CMK (cell line): ENCODE results near the gene PPOX.

Experiments used
- DNase-seq: peaks from one replicate; pipeline ENCODE4 v3.0.0-alpha.2; 2010; ENCODE audit warnings: low read depth

The PPOX gene

DNA sequence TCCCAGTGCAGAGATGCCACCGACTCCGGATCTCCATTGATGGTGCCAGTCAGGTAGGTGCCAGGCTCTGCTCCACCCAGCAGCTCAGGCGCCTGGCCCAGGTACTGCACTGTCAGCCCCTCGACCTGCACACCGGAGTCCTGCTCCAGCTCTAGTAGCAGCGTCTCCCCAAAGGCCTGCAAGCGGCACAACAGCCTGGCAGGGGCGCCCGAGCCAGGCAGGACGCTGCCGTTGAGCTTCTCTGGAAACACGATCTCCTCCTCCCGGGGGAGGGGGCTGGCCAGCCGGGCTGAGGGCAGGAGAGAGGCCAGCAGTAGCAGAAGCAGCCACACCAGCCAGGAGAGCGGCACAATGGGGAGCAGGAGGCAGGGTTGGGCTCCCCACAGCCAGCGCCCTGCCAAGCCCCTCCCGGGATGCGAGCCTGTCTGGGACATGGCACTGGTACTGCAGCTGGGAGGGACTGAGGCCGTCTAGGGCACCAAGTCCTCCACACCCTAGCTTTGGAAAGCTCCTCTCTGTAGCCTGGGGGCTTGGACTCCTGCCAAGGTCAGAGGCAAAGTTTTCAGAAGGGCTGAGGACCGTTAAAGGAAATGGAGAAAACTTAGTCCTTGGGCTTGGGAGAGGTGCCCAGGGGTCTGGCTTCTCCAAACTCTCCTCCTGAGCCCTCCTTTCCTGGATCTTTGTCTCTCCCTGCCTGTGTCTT lies 32.1 kb downstream of the PPOX start:
- DNase-seq = no peak

DNA sequence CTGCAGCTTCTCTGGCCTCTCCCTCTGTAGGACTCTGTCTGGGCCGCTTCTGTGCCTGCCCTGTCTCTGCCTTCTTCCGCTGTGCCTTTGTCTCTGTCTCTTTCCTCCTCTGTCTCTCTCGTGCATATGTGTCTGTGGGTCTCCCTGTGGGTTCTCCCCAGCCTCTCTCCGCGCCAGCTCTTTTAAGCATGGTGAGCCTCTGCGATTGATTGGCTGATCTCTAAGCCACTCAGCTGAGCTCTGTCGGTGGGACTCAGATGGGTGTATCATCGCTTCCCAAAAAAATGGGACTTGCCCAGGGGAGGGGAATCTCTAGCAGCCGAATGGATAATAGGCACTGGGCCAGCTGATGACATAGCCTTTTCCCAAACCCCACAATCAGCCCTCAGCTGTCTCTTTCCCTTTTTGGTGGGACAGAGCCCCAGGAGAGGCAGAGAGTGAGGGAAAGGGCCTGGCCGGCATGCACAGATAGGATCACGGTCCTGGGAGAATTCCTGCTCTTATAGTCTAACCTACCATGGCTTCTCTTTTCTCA lies 32.7 kb downstream of the PPOX start, which contains the start of gene ADAMTS4:
TSS of gene ADAMTS4 (minus strand) at position 158 of the 535 bp plus-strand sequence. CDS start 427 bp downstream, outside the sequence.
- DNase-seq = no peak

DNA sequence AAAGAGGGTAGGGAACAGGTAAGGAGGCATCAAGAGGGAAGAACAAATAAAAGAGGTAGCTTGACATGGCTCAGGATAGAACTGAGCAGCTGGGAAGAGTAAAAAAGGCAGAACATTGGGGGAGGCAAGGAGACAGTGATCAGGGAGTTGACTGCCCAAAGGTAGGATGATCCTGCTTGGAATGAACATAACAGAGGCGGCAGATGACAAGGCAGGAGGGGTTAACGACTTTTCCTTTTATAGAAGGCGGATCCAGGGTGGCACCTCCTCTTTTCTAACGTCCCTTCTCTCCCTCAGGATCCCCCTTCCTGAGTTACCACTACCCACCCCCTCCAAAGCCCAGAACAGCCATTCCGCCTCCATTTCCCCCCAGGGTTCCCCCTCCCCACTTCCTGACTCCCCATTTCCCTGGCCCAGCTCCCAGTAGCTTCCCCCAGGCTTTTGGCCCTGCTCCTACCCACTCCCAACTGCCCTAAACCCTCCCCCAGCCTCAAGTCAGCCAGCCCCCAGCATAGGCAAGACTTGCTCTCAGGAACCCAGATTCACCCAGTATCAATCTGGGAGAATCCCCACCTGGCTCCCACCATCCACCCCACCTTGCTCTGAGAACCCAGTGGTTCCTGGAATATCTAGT lies 33.4 kb downstream of the PPOX start:
- no peak for DNase-seq

DNA sequence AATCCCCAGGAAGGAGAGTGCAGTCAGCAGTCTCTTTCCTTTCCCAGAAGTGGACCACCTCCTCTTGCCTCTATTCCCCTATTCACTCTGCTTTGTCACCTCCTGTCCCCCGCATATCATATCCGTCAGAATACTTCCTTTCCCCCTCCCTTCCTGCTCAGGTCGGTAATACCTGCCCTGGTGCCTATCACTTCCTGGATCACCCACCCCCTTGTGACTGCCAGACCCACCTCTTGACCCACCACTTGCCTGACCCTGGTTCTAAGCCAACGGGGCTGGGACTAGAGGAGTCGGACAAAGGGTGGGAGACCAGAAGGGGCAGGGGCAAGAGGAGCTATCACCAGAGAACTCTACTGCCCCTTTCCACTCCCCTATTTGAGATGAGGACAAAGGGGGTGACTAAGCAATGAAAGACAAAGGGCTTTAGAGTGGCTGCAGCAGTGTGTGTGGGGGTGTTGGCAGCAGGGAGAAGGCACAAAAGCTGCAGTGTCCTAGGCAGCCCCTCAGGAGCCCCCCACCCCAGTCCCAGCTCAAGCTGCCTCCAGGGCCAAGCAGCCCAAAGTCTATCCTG lies 34.3 kb downstream of the PPOX start:
- no peak for DNase-seq

DNA sequence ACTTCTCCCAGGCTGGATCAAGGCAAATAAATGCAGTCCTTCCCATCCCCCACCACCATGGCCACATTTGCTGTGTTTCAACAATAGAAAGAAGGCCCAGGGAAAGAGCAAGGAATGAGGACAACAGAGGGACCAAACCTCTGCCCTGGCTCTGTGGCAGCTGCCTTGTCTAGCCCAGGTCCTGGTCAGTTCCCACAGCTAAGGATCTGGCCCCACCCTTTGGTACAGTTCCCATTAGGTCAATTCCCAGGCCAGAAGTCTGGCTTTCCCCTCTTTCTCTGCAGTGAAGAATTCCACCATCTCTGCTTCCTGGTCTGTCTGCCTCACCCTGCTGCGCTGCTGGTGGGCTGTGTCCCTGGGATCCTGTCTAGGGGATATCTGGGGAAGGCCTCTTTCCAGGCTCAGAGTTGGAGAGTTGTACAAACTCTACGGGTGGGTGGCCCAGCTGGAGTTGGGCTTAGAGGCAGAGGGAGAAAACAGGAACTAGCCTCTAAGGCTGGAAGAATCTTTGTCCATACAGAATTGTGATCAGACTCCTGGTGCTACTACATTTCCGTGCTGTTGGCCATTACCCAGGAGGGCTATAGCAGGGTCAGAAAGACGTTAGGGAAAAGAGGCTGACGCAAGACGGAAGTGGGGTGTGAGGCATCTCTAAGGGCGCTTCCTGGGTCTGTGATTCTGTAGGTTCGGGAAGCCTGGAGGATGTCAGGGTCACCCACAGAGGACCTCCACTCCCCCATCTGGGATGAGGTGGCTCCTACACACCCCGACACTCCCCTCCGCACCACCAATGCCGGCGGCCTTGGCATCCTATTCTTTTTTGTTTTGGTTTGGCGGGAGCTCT lies 35.0 kb downstream of the PPOX start:
- no peak for DNase-seq

DNA sequence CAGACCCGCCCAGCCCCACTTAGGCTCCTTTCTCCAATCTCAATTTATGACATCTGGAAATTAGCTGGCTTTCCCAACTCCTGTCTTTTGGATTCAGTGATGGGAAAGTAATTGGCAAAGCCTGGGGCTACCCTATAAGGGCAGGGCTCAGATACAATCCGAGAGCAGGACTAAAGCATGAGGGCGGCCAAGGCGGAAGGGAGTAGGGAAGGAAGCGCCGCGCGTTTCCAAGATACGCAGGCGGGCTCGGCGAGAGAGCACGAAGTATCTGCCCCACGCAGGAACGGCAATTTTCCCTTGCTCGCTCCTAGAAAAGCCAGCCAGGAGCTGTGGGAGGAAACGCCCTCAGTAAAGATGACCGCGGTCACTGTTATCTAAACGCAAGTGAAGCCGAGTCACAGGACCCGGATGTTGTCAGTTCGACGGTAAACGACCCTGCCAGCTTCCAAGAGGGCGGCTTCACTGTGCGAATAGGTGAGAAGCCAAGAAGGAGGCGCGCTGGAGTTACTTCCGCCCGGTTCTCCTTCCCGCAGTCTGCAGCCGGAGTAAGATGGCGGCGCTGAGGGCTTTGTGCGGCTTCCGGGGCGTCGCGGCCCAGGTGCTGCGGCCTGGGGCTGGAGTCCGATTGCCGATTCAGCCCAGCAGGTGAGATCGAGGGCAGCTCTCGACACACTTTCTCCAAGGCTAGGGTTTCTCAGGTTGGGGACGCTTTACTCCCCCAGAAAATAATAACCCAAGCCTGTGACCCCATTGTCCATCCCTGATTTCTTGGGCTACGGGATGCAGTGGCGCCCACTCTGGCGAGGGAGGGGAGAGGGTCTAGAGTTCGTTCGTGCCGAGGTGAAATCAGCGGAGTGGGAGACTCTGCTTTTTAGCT lies 35.8 kb downstream of the PPOX start, which contains the start of gene NDUFS2:
TSS of gene NDUFS2 (plus strand) at position 532 of the 877 bp plus-strand sequence. CDS start at position 551, 19 bp downstream.
- DNase-seq = peak; percentile 97

DNA sequence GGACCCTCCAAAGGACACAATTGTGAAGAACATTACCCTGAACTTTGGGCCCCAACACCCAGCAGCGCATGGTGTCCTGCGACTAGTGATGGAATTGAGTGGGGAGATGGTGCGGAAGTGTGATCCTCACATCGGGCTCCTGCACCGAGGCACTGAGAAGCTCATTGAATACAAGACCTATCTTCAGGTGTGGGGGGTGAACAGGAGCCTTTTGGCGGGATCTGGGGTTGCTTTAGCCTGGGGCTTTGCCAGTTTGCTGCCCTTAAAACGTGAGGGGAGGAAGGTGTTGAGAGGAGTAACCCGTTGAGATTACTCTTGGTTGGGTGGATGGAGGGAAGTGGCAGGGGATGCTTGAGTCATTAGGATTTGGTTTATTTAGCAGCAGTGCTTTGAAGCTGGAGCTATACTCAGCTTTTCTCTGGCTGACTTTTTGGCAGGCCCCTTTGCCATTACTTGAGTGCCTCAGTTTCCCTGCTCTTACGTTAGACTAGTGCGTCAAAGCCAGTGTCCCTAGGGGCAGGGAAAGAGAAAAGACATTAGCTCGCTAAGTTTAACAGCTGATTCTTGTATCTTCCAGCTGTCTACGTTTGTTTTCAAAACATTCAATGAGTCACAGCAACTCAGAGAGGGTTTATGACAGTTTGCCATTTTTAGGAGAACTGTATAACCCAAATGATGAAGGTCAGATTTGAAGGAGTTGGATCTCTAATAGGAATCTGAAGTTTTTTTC lies 40.4 kb downstream of the PPOX start:
- DNase-seq = no peak

DNA sequence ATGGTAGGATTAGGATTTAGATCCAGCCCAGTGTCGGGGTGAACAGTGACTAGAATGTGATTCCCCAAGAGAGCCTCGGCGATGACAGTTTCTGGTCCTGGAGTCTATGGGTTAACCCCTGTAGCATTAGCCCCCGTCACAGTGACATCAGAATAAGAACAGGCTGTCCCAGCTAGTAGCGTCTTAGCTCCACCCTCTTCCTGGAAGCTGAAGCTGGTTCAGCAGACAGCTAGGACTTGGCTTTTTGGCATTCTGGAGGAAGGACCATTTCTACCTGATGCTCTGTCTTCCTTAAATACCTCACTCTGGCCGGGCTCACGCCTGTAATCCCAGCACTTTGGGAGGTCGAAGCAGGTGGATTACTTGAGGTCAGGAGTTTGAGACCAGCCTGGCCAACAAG lies 40.9 kb downstream of the PPOX start:
- no peak for DNase-seq

DNA sequence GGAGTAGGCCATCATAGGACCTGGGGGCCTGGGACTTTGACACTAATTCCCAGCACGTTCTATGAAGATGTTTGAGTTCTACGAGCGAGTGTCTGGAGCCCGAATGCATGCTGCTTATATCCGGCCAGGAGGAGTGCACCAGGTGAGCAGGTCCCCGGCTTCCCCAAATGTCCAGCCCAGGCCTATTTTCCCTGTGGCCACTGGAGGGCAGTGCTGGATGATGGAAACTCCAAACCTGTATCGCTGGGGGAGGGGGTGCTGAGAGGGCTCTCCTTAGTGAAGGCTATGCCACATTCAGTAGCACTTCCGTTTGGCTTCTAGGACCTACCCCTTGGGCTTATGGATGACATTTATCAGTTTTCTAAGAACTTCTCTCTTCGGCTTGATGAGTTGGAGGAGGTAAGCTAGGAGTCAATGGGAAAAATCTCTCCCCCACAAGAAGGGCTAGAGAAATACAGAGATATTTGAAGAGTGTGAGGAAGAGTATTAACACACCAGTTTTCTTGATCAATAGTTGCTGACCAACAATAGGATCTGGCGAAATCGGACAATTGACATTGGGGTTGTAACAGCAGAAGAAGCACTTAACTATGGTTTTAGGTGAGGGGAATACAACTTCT lies 43.7 kb downstream of the PPOX start:
- peak; percentile 63 for DNase-seq

DNA sequence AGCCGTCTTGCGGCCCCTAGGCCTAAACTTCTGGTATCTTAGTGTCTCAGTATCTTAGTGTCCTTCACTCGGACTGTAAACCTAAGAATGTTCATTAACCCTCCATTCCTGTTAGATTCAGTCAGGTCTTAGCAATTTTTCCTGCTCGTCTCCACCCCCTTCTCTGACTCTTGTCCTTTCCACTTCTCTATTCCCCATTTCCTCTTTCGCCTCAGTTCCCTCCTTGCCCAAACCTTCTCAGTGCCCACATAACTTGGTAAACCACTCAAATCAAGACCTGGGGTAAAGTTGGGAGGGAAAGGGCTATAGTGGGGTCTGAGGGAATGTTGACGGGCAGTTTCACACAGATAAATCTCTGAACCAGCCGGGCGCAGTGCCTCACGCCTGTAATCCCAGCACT lies 48.1 kb downstream of the PPOX start:
- DNase-seq = no peak

DNA sequence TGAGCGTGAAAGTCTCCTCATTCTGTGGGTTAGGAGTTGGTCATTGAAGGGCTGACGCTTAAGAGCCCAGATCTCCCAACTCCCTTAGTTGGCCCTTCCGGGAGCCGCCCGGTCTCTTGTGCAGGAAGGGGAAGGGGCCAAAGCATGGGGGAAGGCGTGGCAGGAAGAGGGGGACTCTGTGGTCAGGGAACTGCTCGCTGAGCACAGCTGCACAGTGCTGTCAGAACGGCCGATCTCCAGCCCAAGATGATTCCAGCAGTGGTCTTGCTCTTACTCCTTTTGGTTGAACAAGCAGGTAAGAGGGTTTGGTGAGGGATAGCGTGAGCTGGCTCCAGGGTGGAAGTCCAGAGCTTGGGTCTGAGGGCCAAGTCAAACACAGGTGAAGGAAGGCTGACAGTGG lies 48.9 kb downstream of the PPOX start, which contains the start of gene FCER1G:
TSS of gene FCER1G (plus strand) at position 220 of the 400 bp plus-strand sequence. CDS start at position 247, 27 bp downstream.
- peak; percentile 93 for DNase-seq

DNA sequence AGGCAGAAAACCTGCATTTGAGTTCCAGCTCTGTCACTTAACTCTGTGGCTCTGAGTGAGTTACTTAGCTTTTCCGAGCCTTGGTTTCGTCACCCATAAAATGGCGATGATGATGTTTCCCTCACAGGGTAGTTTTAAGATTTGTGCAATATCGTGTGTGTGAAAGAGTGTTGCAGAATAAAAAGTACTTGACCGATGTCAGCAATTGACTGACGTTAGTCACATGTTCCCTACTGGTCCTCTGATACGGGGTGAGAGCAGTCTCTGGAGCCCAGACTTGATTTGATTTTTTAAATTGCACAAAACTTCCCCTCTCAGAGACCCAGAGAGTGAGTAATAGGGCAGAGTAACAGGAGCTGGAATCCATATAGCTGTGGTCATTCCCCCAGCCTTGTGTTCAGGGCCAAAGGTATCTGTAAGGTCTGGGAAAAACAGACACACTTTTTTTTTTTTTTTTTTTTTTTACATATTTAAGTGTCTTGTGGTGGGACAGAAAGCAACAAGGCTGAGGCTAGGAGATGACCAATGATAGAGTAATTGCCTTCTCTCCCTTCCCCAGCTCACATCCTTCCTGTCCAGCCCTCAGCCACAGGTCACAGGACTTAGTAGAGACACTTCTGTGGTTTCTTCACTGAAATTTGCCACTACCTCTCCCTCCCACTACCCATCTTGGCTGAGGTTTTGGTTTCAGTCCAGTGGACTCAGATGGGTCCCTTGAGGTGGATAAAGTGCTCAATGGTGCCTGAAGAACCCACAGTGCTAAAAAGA lies 50.9 kb downstream of the PPOX start:
- peak; percentile 78 for DNase-seq

DNA sequence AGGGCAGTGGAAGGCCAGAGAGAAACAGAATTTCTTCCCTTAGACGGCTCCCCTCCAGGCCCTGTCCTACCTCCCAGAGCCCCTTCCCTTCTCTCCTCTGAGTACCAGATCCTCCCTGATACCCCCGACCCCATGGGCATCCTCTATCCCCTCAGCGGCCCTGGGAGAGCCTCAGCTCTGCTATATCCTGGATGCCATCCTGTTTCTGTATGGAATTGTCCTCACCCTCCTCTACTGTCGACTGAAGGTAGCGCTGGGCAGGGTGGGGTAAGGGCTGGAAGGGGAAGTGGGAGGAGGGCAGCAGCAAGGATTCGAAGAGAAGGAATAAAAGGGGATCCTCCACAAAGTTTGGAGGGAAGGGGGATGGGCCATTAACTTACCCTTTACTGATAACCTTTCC lies 51.6 kb downstream of the PPOX start:
- DNase-seq = no peak

DNA sequence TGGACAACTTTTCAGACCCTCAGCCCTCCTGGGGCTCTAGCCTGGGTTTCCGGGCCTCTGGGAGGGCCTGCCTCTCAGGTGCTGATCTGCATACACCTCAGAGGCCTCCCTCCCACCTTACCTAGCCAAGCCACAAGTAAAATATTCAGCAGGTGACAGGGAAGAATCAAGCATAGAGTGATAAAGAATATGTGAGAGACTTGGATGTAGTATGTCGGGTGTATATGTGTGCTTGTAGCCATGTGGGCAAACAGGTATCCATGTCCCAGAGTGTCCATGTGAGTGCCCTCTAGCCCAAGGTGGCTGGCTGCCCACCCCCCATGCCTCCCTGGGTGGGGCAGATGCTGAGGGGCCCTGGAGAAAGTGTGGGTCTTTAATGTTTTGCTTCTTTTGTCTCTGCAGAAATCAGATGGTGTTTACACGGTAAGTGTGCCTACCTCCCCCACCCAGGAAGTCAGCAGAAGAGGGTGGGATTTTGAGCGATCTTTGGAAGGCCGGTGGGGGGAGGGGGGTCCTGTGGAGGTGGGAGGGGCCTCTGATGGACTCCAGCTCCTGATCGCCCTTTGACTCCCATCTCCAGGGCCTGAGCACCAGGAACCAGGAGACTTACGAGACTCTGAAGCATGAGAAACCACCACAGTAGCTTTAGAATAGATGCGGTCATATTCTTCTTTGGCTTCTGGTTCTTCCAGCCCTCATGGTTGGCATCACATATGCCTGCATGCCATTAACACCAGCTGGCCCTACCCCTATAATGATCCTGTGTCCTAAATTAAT lies 52.3 kb downstream of the PPOX start:
- DNase-seq = no peak

DNA sequence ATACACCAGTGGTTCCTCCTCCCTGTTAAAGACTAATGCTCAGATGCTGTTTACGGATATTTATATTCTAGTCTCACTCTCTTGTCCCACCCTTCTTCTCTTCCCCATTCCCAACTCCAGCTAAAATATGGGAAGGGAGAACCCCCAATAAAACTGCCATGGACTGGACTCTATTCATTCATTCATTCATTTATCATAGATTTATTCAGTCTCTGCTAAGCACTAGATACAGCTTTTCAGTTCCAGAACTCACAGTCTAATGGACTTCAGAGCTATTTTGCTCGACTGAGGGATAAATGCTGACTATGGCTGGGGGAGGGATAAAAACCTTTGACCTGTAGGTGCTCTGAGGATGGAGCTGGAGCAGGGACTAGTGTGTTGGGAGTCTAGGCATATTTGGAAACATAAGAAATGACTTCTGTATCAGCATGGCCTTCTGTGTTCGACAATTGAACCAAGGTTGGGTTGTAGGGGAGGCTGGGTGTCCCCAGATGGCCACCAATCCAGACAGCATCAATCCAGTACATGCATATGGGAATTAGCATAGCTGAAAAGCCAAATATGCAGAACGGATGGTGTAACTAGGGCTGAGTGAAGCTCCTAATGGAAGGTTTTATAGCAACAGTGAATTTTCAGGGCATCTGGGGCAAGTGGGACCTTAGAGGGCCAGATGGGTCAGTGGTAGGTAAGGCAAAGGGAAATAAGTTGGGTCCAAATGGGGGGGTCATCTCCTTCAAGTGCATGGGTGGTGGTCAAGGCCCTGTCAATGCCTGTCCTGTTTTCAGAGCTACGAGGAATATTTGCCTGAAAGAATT lies 53.1 kb downstream of the PPOX start:
- no peak for DNase-seq

DNA sequence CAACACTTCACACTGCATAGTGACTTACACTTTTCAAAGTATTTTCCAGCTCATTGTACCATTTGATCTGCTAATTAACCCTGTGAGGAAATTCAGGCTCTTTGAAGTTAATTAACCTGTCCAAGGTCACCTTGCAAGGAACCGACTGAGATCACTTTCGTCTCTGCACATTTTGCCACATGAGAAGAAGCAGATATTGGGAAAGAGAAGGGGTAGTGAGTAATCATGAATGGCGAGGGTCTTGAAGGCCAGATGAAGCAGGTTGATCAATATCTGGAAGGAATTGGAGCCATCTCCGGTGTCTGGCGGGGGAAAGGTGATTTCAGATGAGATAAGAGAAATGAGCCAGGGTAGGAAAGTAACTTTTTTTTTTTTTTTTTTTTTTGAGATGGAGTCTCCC lies 53.8 kb downstream of the PPOX start:
- DNase-seq = no peak
